TTC549 (cell line): ENCODE measurements around the gene RGS9BP.
"Not testable (repeated sequence)": the region's sequence is repeated elsewhere in the genome, so short reads cannot be mapped to it uniquely, and the experiment has no call there.

Experiments used
- FAIRE-seq: peaks from 2 replicates; lab custom pipeline; 2012; peaks lifted over from hg19 to GRCh38; lab: Jason Lieb, UNC

RGS9BP gene

GRCh38 chr19:32695506-32695905, 19.9 kb downstream of the RGS9BP start:
- not testable (repeated sequence) for FAIRE-seq

GRCh38 chr19:32696771-32697170, 21.1 kb downstream of the RGS9BP start:
- not testable (repeated sequence) for FAIRE-seq

GRCh38 chr19:32700129-32700528, 24.5 kb downstream of the RGS9BP start:
- not testable (repeated sequence) for FAIRE-seq

GRCh38 chr19:32702010-32702409, 26.4 kb downstream of the RGS9BP start:
- no peak for FAIRE-seq

GRCh38 chr19:32704006-32704405, 28.4 kb downstream of the RGS9BP start:
- not testable (repeated sequence) for FAIRE-seq

- FAIRE-seq: no peak
Observed at GRCh38 chr19:32708457-32708856, 32.8 kb downstream of the RGS9BP start.

GRCh38 chr19:32709032-32709431, 33.4 kb downstream of the RGS9BP start:
- FAIRE-seq: no peak

- FAIRE-seq: no peak
Observed at GRCh38 chr19:32711747-32712146, 36.1 kb downstream of the RGS9BP start.

GRCh38 chr19:32716203-32716602, 40.6 kb downstream of the RGS9BP start:
- not testable (repeated sequence) for FAIRE-seq

GRCh38 chr19:32717496-32717895, 41.8 kb downstream of the RGS9BP start:
- no peak for FAIRE-seq

GRCh38 chr19:32718286-32718685, 42.6 kb downstream of the RGS9BP start:
- FAIRE-seq: no peak

GRCh38 chr19:32719611-32720059, 44.0 kb downstream of the RGS9BP start, which contains the start of gene TDRD12:
Gene TDRD12 (plus strand): TSS chr19:32719767. CDS start chr19:32720073, 306 bp downstream.
- no peak for FAIRE-seq

- FAIRE-seq: no peak
Observed at GRCh38 chr19:32720216-32720935, 44.7 kb downstream of the RGS9BP start.

GRCh38 chr19:32720936-32721250, 45.2 kb downstream of the RGS9BP start:
- FAIRE-seq: no peak
